HL-60 (cell line): ENCODE data around the gene LRRC8D.

Experiments used
- DNase-seq, 2 experiments: peaks; one replicate each; pipeline ENCODE4 v3.0.0-alpha.2; 2010 to 2020; ENCODE audit warnings: low read depth in 1 of 2, low spot score in 1 of 2
- H3K27ac ChIP-seq: fragments of 250-450 bp; sonication (Bioruptor Pico); replicated peaks from 2 replicates; pipeline ENCODE4 v1.5.1; 2020; ENCODE audit warnings: mild to moderate bottlenecking, moderate library complexity
- H3K27me3 ChIP-seq: fragments of 250-450 bp; sonication (Bioruptor Pico); 2 replicates; pipeline ENCODE4 v1.5.1; 2021; ENCODE audit warnings: mild to moderate bottlenecking, moderate library complexity; ENCODE audit not compliant: insufficient read depth, poor library complexity, severe bottlenecking
- H3K4me3 ChIP-seq: replicated peaks from 2 replicates; pipeline ENCODE4 v1.5.1; 2011; ENCODE audit warnings: mild to moderate bottlenecking, control low read depth, low read length; ENCODE audit not compliant: insufficient read depth
- GABPA ChIP-seq: IDR thresholded peaks from 2 replicates; pipeline ENCODE4 v1.6.1; 2012; ENCODE audit warnings: low read depth
- POLR2AphosphoS5 ChIP-seq: IDR thresholded peaks from 2 replicates; pipeline ENCODE4 v1.6.1; 2012; ENCODE audit warnings: low read depth
- SPI1 ChIP-seq: IDR thresholded peaks from 2 replicates; pipeline ENCODE4 v1.6.1; 2012; ENCODE audit warnings: low read depth, mild to moderate bottlenecking, borderline replicate concordance
- TF ChIP-seq, protein P1 (sequence below): IDR thresholded peaks from 2 replicates; pipeline ENCODE4 v1.6.1; 2012; ENCODE audit warnings: low read depth; ENCODE audit not compliant: insufficient replicate concordance
- TF ChIP-seq, protein P2 (sequence below): IDR thresholded peaks from one replicate; pipeline ENCODE4 v1.5.1; 2011; ENCODE audit warnings: low read length, control low read depth, inconsistent platforms; ENCODE audit not compliant: insufficient read depth

Gene LRRC8D

DNA sequence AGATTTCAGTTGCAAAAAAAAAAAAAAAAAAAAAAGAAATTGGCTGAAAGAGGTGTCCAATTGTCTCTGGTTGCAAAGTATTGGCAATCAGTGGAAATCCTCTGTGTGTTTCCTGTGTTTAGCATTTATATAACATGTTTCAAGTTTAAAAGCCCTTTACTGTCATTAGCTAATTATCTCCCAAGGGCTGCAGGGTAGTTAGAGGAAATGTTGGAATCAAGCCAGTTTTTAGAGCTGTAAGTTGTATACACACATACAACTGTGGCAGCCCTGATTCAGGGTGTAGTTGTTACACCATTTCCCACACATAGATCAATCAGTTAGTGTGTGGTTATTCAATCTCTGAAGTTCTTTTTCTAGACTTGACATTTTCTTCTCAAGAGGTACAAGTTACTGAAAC is 165.2 kb downstream of the LRRC8D start:
- H3K27ac ChIP-seq: no peak overlapping the region
- H3K4me3 ChIP-seq: no peak overlapping the region
- no peak for TF ChIP-seq POLR2AphosphoS5
- TF ChIP-seq GABPA: no peak
- no peak for TF ChIP-seq SPI1
- TF ChIP-seq, protein P1, sequence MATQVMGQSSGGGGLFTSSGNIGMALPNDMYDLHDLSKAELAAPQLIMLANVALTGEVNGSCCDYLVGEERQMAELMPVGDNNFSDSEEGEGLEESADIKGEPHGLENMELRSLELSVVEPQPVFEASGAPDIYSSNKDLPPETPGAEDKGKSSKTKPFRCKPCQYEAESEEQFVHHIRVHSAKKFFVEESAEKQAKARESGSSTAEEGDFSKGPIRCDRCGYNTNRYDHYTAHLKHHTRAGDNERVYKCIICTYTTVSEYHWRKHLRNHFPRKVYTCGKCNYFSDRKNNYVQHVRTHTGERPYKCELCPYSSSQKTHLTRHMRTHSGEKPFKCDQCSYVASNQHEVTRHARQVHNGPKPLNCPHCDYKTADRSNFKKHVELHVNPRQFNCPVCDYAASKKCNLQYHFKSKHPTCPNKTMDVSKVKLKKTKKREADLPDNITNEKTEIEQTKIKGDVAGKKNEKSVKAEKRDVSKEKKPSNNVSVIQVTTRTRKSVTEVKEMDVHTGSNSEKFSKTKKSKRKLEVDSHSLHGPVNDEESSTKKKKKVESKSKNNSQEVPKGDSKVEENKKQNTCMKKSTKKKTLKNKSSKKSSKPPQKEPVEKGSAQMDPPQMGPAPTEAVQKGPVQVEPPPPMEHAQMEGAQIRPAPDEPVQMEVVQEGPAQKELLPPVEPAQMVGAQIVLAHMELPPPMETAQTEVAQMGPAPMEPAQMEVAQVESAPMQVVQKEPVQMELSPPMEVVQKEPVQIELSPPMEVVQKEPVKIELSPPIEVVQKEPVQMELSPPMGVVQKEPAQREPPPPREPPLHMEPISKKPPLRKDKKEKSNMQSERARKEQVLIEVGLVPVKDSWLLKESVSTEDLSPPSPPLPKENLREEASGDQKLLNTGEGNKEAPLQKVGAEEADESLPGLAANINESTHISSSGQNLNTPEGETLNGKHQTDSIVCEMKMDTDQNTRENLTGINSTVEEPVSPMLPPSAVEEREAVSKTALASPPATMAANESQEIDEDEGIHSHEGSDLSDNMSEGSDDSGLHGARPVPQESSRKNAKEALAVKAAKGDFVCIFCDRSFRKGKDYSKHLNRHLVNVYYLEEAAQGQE: no peak
- TF ChIP-seq, protein P2, sequence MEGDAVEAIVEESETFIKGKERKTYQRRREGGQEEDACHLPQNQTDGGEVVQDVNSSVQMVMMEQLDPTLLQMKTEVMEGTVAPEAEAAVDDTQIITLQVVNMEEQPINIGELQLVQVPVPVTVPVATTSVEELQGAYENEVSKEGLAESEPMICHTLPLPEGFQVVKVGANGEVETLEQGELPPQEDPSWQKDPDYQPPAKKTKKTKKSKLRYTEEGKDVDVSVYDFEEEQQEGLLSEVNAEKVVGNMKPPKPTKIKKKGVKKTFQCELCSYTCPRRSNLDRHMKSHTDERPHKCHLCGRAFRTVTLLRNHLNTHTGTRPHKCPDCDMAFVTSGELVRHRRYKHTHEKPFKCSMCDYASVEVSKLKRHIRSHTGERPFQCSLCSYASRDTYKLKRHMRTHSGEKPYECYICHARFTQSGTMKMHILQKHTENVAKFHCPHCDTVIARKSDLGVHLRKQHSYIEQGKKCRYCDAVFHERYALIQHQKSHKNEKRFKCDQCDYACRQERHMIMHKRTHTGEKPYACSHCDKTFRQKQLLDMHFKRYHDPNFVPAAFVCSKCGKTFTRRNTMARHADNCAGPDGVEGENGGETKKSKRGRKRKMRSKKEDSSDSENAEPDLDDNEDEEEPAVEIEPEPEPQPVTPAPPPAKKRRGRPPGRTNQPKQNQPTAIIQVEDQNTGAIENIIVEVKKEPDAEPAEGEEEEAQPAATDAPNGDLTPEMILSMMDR: no peak
- DNase-seq: no peak
- no peaks in the 10 kb centered on the region for H3K27me3 ChIP-seq
